EH (cell line): ENCODE results near the gene MCC.
A peak's percentile ranks its signal among the peaks of the same experiment; 100 is the strongest.
"Not testable (repeated sequence)": the region's sequence is repeated elsewhere in the genome, so short reads cannot be mapped to it uniquely, and the experiment has no call there.

Experiments used
- DNase-seq: peaks from one replicate; pipeline ENCODE4 v3.0.0-alpha.2; 2015; ENCODE audit warnings: low read depth

MCC gene

GRCh38 chr5:113425909-113426308, 62.3 kb downstream of the MCC start:
- DNase-seq, result no peak

GRCh38 chr5:113421693-113422092, 66.6 kb downstream of the MCC start:
- no peak for DNase-seq

GRCh38 chr5:113405530-113405929, 82.7 kb downstream of the MCC start:
- no peak for DNase-seq

- no peak for DNase-seq
Measured at GRCh38 chr5:113404269-113404668, 84.0 kb downstream of the MCC start.

- DNase-seq, result not testable (repeated sequence)
Measured at GRCh38 chr5:113397986-113398385, 90.3 kb downstream of the MCC start.

GRCh38 chr5:113397046-113397445, 91.2 kb downstream of the MCC start:
- no peak for DNase-seq

- no peak for DNase-seq
Measured at GRCh38 chr5:113394658-113395057, 93.6 kb downstream of the MCC start.

- DNase-seq, result no peak
Measured at GRCh38 chr5:113390224-113390623, 98.0 kb downstream of the MCC start.

GRCh38 chr5:113389116-113389515, 99.1 kb downstream of the MCC start:
- no peak for DNase-seq

GRCh38 chr5:113387844-113388243, 100.4 kb downstream of the MCC start:
- no peak for DNase-seq

GRCh38 chr5:113384782-113385285, 103.4 kb downstream of the MCC start:
- no peak for DNase-seq

- no peak for DNase-seq
Measured at GRCh38 chr5:113382731-113383130, 105.5 kb downstream of the MCC start.

GRCh38 chr5:113381791-113382190, 106.5 kb downstream of the MCC start:
- DNase-seq, result peak; percentile 45

- DNase-seq, result no peak
Measured at GRCh38 chr5:113380807-113381326, 107.4 kb downstream of the MCC start.

GRCh38 chr5:113379936-113380806, 108.1 kb downstream of the MCC start:
- DNase-seq, result no peak

GRCh38 chr5:113378959-113379541, 109.2 kb downstream of the MCC start:
- DNase-seq, result peak; percentile 60

GRCh38 chr5:113378514-113378913, 109.7 kb downstream of the MCC start:
- no peak for DNase-seq

- DNase-seq, result no peak
Measured at GRCh38 chr5:113378081-113378480, 110.2 kb downstream of the MCC start.

- no peak for DNase-seq
Measured at GRCh38 chr5:113376640-113377039, 111.6 kb downstream of the MCC start.

GRCh38 chr5:113375480-113376060, 112.7 kb downstream of the MCC start:
- DNase-seq, result no peak

- no peak for DNase-seq
Measured at GRCh38 chr5:113373426-113373825, 114.8 kb downstream of the MCC start.

GRCh38 chr5:113371721-113372196, 116.5 kb downstream of the MCC start:
- no peak for DNase-seq

GRCh38 chr5:113367586-113367985, 120.7 kb downstream of the MCC start:
- no peak for DNase-seq
